NT2/D1 (cell line): ENCODE measurements around the gene KCNE3.

ENCODE experiments used
- DNase-seq: peaks from one replicate; pipeline ENCODE4 v3.0.0-alpha.2; 2011; ENCODE audit warnings: low read depth, low spot score
- H3K27me3 ChIP-seq: 2 replicates; pipeline ENCODE4 v1.6.0; 2011; ENCODE audit warnings: mild to moderate bottlenecking; ENCODE audit not compliant: insufficient read length, insufficient read depth
- H3K36me3 ChIP-seq: 2 replicates; pipeline ENCODE4 v1.6.1; 2011; ENCODE audit warnings: mild to moderate bottlenecking, low read length, mixed read lengths; ENCODE audit not compliant: insufficient read depth, insufficient read length
- H3K4me1 ChIP-seq: 2 replicates; pipeline ENCODE4 v1.5.1; 2011; ENCODE audit not compliant: insufficient read depth, insufficient read length
- H3K4me3 ChIP-seq: 2 replicates; pipeline ENCODE4 v1.5.1; 2011; ENCODE audit warnings: low read depth; ENCODE audit not compliant: insufficient read length
- H3K9ac ChIP-seq: 2 replicates; pipeline ENCODE4 v1.6.0; 2011; ENCODE audit warnings: low read depth; ENCODE audit not compliant: insufficient read length
- H3K9me3 ChIP-seq: 2 replicates; pipeline ENCODE4 v1.5.1; 2011; ENCODE audit warnings: mild to moderate bottlenecking, low read length; ENCODE audit not compliant: insufficient read depth
- SUZ12 ChIP-seq: IDR thresholded peaks from 2 replicates; pipeline ENCODE4 v1.6.1; 2011; ENCODE audit not compliant: insufficient read length, insufficient read depth; ENCODE audit errors: extremely low read depth
- YY1 ChIP-seq: IDR thresholded peaks from 2 replicates; pipeline ENCODE4 v1.6.1; 2011; ENCODE audit not compliant: insufficient read length, insufficient read depth
- ZNF274 ChIP-seq: IDR thresholded peaks from 2 replicates; pipeline ENCODE4 v1.6.1; 2011; ENCODE audit warnings: mild to moderate bottlenecking, low read depth, low read length

KCNE3 gene

GRCh38 chr11:74478877-74479731 lies 11.8 kb upstream of the KCNE3 start:
- Histone ChIP-seq H3K9ac (no peak overlapping the region), H3K9me3 (no peaks in the 10 kb centered on the region), H3K4me3 (no peak overlapping the region), H3K36me3 (no peaks in the 10 kb centered on the region), H3K4me1 (no peaks in the 10 kb centered on the region), H3K27me3 (no peaks in the 10 kb centered on the region)
- DNase-seq, result no peak
- TF ChIP-seq ZNF274 (no peak), YY1 (no peak), SUZ12 (no peak)

- H3K4me1 ChIP-seq, result no peaks in the 10 kb centered on the region
Measured at GRCh38 chr11:74476536-74476935, 9.2 kb upstream of the KCNE3 start.

GRCh38 chr11:74474316-74474715 lies 7.0 kb upstream of the KCNE3 start:
- Histone ChIP-seq H3K9ac (no peak overlapping the region), H3K27me3 (no peaks in the 10 kb centered on the region), H3K36me3 (no peaks in the 10 kb centered on the region), H3K9me3 (no peaks in the 10 kb centered on the region), H3K4me3 (no peak overlapping the region), H3K4me1 (no peaks in the 10 kb centered on the region)
- DNase-seq, result no peak
- TF ChIP-seq YY1 (no peak), SUZ12 (no peak), ZNF274 (no peak)

More at GRCh38 chr11:74476536-74476935, 9.2 kb upstream of the KCNE3 start:
- Histone ChIP-seq H3K27me3 (no peaks in the 10 kb centered on the region), H3K9me3 (no peaks in the 10 kb centered on the region), H3K9ac (no peak overlapping the region), H3K4me3 (no peak overlapping the region), H3K36me3 (no peaks in the 10 kb centered on the region)
- no peak for TF ChIP-seq SUZ12
- TF ChIP-seq ZNF274, result no peak
- no peak for TF ChIP-seq YY1
- DNase-seq, result no peak

GRCh38 chr11:74473382-74474173 lies 6.2 kb upstream of the KCNE3 start:
- TF ChIP-seq YY1 (no peak), SUZ12 (no peak), ZNF274 (no peak)
- no peaks in the 10 kb centered on the region for H3K36me3 ChIP-seq
- H3K4me3 ChIP-seq, result no peak overlapping the region
- DNase-seq, result no peak
- H3K27me3 ChIP-seq, result no peaks in the 10 kb centered on the region
- H3K4me1 ChIP-seq, result no peaks in the 10 kb centered on the region
- no peak overlapping the region for H3K9ac ChIP-seq
- H3K9me3 ChIP-seq, result no peaks in the 10 kb centered on the region

GRCh38 chr11:74471668-74472429 lies 4.5 kb upstream of the KCNE3 start:
- Histone ChIP-seq H3K9me3 (no peaks in the 10 kb centered on the region), H3K4me1 (no peaks in the 10 kb centered on the region), H3K9ac (no peak overlapping the region), H3K36me3 (no peaks in the 10 kb centered on the region), H3K4me3 (no peak overlapping the region), H3K27me3 (no peaks in the 10 kb centered on the region)
- DNase-seq, result no peak
- no peak for TF ChIP-seq YY1
- no peak for TF ChIP-seq ZNF274
- no peak for TF ChIP-seq SUZ12

- TF ChIP-seq SUZ12, result no peak
- TF ChIP-seq ZNF274, result no peak
- TF ChIP-seq YY1, result no peak
- H3K4me3 ChIP-seq, result no peak overlapping the region
- no peak overlapping the region for H3K9ac ChIP-seq
- no peaks in the 10 kb centered on the region for H3K36me3 ChIP-seq
- H3K27me3 ChIP-seq, result no peaks in the 10 kb centered on the region
- DNase-seq, result no peak
- no peaks in the 10 kb centered on the region for H3K9me3 ChIP-seq
- H3K4me1 ChIP-seq, result no peaks in the 10 kb centered on the region
Measured at GRCh38 chr11:74471037-74471436, 3.7 kb upstream of the KCNE3 start.
